Transverse colon (tissue), 3 donors: ENCODE measurements around the gene LRRC4C.

Experiments
- CTCF ChIP-seq, 5 experiments: fragments of 200-600 bp in 3 of 5; fragments of 450-650 bp in 2 of 5; sonication (generic) in 3 of 5; IDR thresholded peaks; 1 replicate in 2 of 5; 2 replicates in 3 of 5; pipeline ENCODE4 v1.5.1; 2016 to 2017; ENCODE audit warnings: antibody characterized with exemption in 5 of 5, inconsistent platforms in 3 of 5, mild to moderate bottlenecking in 2 of 5, moderate library complexity in 1 of 5
- EP300 ChIP-seq: sonication (generic); formaldehyde crosslinking; IDR thresholded peaks from one replicate; pipeline ENCODE4 v1.6.1; 2017; ENCODE audit warnings: antibody characterized with exemption, low read depth
- POLR2A ChIP-seq: fragments of 450-650 bp; IDR thresholded peaks from one replicate; pipeline ENCODE4 v1.6.1; 2016; ENCODE audit warnings: antibody characterized with exemption, mild to moderate bottlenecking, moderate library complexity

GRCh38 chr11:41308286-41308685 lies 151.2 kb downstream of the LRRC4C start:
- TF ChIP-seq CTCF (IDR thresholded peaks at IDR 0.05) (no peak), EP300 (no peak), POLR2A (no peak)
